Upper lobe of left lung (tissue), 4 donors: ENCODE measurements around the gene IPO4.

Source experiments
- EP300 ChIP-seq, 4 donors: sonication (generic); formaldehyde crosslinking; IDR thresholded peaks; one replicate each; pipeline ENCODE4 v1.5.1; 2017; ENCODE audit warnings: antibody characterized with exemption in 4 of 4, control low read depth in 2 of 4
- POLR2A ChIP-seq, 4 donors: fragments of 450-650 bp; IDR thresholded peaks; one replicate each; pipeline ENCODE4 v1.5.1; 2016 to 2017; ENCODE audit warnings: antibody characterized with exemption in 4 of 4, mild to moderate bottlenecking in 2 of 4
- TF ChIP-seq, protein P1 (sequence below), 6 experiments: fragments of 450-650 bp in 4 of 6; fragments of 200-600 bp in 2 of 6; sonication (generic) in 2 of 6; IDR thresholded peaks; one replicate each; pipeline ENCODE4 v1.5.1; 2016 to 2019; ENCODE audit warnings: antibody characterized with exemption in 6 of 6

DNA sequence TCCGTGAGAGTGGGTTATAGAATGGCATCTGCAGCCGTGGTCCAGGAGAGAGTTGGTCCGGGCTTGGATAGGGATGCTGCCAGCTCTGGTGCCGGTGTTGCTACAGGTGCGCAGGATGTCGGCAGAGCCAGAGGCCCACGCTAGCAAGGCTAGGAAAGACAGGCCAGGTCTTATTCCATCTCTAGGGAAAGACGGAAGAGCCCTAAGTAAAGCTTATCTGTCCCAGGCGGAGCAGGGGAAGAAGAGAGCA is 53.1 kb downstream of the IPO4 start:
- TF ChIP-seq, protein P1, sequence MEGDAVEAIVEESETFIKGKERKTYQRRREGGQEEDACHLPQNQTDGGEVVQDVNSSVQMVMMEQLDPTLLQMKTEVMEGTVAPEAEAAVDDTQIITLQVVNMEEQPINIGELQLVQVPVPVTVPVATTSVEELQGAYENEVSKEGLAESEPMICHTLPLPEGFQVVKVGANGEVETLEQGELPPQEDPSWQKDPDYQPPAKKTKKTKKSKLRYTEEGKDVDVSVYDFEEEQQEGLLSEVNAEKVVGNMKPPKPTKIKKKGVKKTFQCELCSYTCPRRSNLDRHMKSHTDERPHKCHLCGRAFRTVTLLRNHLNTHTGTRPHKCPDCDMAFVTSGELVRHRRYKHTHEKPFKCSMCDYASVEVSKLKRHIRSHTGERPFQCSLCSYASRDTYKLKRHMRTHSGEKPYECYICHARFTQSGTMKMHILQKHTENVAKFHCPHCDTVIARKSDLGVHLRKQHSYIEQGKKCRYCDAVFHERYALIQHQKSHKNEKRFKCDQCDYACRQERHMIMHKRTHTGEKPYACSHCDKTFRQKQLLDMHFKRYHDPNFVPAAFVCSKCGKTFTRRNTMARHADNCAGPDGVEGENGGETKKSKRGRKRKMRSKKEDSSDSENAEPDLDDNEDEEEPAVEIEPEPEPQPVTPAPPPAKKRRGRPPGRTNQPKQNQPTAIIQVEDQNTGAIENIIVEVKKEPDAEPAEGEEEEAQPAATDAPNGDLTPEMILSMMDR (IDR thresholded peaks at IDR 0.05): no peak
- TF ChIP-seq EP300 (IDR thresholded peaks at IDR 0.05): no peak
- TF ChIP-seq POLR2A (IDR thresholded peaks at IDR 0.05): no peak
